Smooth muscle cell (in vitro differentiated cells): ENCODE data around the gene MATN4. TPM values are rescaled to one million over a fixed set of nuclear protein-coding genes. Genes with fewer than 3 reads are reported as not detected.

ENCODE experiments used
- DNase-seq: peaks from one replicate; lab custom pipeline; 2025; ENCODE audit not compliant: unreplicated experiment; lab: John Stamatoyannopoulos, UW
- H2AFZ ChIP-seq: fragments of 200-600 bp; sonication (generic); 2 replicates; pipeline ENCODE4 v1.6.0; 2016; ENCODE audit warnings: antibody characterized with exemption, low read depth, mild to moderate bottlenecking
- H3F3A ChIP-seq: fragments of 200-600 bp; sonication (generic); 2 replicates; pipeline ENCODE4 v1.6.0; 2017; ENCODE audit warnings: antibody characterized with exemption, low read depth
- H3K27ac ChIP-seq: fragments of 200-600 bp; sonication (generic); 2 replicates; pipeline ENCODE4 v1.5.1; 2016; ENCODE audit warnings: low read depth, mild to moderate bottlenecking
- H3K27me3 ChIP-seq: fragments of 200-600 bp; sonication (generic); 2 replicates; pipeline ENCODE4 v1.6.1; 2016; ENCODE audit warnings: low read depth, mild to moderate bottlenecking
- H3K36me3 ChIP-seq: fragments of 200-600 bp; sonication (generic); 2 replicates; pipeline ENCODE4 v1.5.1; 2016; ENCODE audit warnings: low read depth
- H3K4me1 ChIP-seq: fragments of 200-600 bp; sonication (generic); 2 replicates; pipeline ENCODE4 v1.5.1; 2016; ENCODE audit warnings: low read depth
- H3K4me2 ChIP-seq: fragments of 200-600 bp; sonication (generic); 2 replicates; pipeline ENCODE4 v1.6.0; 2016; ENCODE audit warnings: mild to moderate bottlenecking
- H3K4me3 ChIP-seq: fragments of 200-600 bp; sonication (generic); 2 replicates; pipeline ENCODE4 v1.5.1; 2016; ENCODE audit warnings: mild to moderate bottlenecking
- H3K79me2 ChIP-seq: fragments of 200-600 bp; sonication (generic); 2 replicates; pipeline ENCODE4 v1.6.0; 2016; ENCODE audit warnings: low read depth, mild to moderate bottlenecking
- H3K9ac ChIP-seq: fragments of 200-600 bp; sonication (generic); 2 replicates; pipeline ENCODE4 v1.6.0; 2016; ENCODE audit warnings: low read depth
- H3K9me3 ChIP-seq: fragments of 200-600 bp; sonication (generic); replicated peaks from 2 replicates; pipeline ENCODE4 v1.5.1; 2016; ENCODE audit warnings: low read depth
- H4K20me1 ChIP-seq: fragments of 200-600 bp; sonication (generic); 2 replicates; pipeline ENCODE4 v1.6.0; 2016; ENCODE audit warnings: low read depth
- CTCF ChIP-seq: fragments of 200-600 bp; sonication (generic); IDR thresholded peaks from 2 replicates; pipeline ENCODE4 v1.5.1; 2017; ENCODE audit warnings: borderline replicate concordance, mild to moderate bottlenecking, antibody characterized with exemption; ENCODE audit not compliant: insufficient read depth, poor library complexity, severe bottlenecking
- WGBS: methylation state at CpG from one replicate; pipeline ENCODE4 v1.1.7; 2016; ENCODE audit warnings: low lambda C conversion rate; 5-methylcytosine and 5-hydroxymethylcytosine counted together
- polyA plus RNA-seq: library from polyadenylated mRNA; unstranded; fragments of >200 nt; fragmentation: Nextera tagmentation; extraction: Ambion mirVana; gene quantifications from 2 replicates; pipeline ENCODE4 v1.2.1, GENCODE V29; 2016
- total RNA-seq: library from RNA; depleted of rRNA; stranded (reverse); fragments of >200 nt; gene quantifications from 2 replicates; pipeline ENCODE4 v1.2.3, GENCODE V29; 2014

MATN4 gene
- total and polyA plus RNA-seq, 2 experiments from 2014 or later, result not detected

- no peaks in the 10 kb centered on the region for H3K79me2 ChIP-seq
- no peak overlapping the region for H3K4me3 ChIP-seq
- no peaks in the 10 kb centered on the region for H4K20me1 ChIP-seq
- H3K27me3 ChIP-seq, result no peaks in the 10 kb centered on the region
- no peaks in the 10 kb centered on the region for H3F3A ChIP-seq
- no peaks in the 10 kb centered on the region for H3K36me3 ChIP-seq
- no peak for DNase-seq
- H3K27ac ChIP-seq, result no peak overlapping the region
- no peak overlapping the region for H3K9ac ChIP-seq
- no peak overlapping the region for H3K4me2 ChIP-seq
- no peaks in the 10 kb centered on the region for H3K9me3 ChIP-seq
- WGBS, result 41% methylated on average over 1 of the region's 1 CpG
- H2AFZ ChIP-seq, result no peak overlapping the region
- TF ChIP-seq CTCF, result no peak
- no peaks in the 10 kb centered on the region for H3K4me1 ChIP-seq
Measured at GRCh38 chr20:45279992-45280391, 28.1 kb downstream of the MATN4 start.

DNA sequence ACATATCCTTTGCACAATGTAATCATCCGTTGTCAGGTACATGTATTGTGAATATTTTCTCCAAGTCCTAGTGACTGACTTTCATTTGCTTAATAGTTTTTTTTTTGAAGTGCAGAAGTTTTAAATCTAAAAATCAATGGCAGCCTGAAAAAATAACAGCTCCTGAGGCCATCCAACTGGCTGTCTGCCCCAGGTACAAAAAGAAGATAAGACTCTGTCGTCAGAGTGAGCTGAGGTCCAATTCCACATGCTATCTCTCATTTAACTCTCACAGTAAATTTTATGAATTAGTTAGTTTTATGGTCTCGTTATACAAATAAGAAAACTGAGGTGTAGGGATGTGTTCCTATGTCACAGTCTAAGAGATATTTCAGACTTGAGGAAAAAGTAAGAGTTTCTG lies 32.8 kb downstream of the MATN4 start:
- 85% methylated on average over 3 of the region's 3 CpGs for WGBS
- no peak overlapping the region for H3K27ac ChIP-seq
- no peak overlapping the region for H3K4me3 ChIP-seq

DNA sequence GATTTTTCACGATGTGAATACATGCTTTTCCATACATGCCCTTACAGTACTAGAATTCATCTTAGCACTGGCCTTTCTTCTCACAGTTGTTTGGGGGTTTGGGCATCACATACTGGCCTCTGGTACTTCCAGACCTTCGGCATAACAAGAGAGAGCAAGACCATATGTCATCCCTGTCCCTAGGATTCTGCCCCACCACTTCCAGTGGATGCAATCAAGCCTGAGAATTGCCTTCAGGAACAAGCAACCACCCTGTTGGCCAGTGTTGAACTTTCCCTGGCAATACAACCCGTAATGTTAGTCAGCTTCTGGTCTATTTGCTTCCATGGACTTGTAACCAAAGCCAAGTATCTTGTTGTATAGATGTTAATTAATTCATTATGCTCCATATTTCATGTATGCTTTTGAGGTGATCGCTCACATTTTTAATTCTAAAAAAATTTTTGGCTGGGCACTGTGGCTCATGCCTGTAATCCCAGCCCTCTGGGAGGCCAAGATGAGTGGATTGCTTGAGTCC lies 38.3 kb downstream of the MATN4 start:
- Histone ChIP-seq H3K27me3 (peaks cover 11% of the 10 kb centered on the region), H3K4me1 (no peaks in the 10 kb centered on the region), H3F3A (no peaks in the 10 kb centered on the region), H3K27ac (no peak overlapping the region), H3K36me3 (no peaks in the 10 kb centered on the region), H2AFZ (no peak overlapping the region), H3K9me3 (no peaks in the 10 kb centered on the region), H4K20me1 (no peaks in the 10 kb centered on the region), H3K4me2 (no peak overlapping the region), H3K9ac (no peak overlapping the region), H3K4me3 (no peak overlapping the region), H3K79me2 (no peaks in the 10 kb centered on the region)
- WGBS, result 92% methylated on average over 4 of the region's 4 CpGs
- no peak for DNase-seq
- no peak for TF ChIP-seq CTCF

More for the DNA sequence above, 32.8 kb downstream of the MATN4 start:
- H4K20me1 ChIP-seq, result no peaks in the 10 kb centered on the region
- H3K9me3 ChIP-seq, result no peaks in the 10 kb centered on the region
- TF ChIP-seq CTCF, result no peak
- H3K79me2 ChIP-seq, result no peaks in the 10 kb centered on the region
- no peaks in the 10 kb centered on the region for H3K4me1 ChIP-seq
- no peaks in the 10 kb centered on the region for H3K36me3 ChIP-seq
- no peaks in the 10 kb centered on the region for H3K27me3 ChIP-seq
- no peak overlapping the region for H2AFZ ChIP-seq
- H3K9ac ChIP-seq, result no peak overlapping the region
- H3K4me2 ChIP-seq, result no peak overlapping the region
- no peaks in the 10 kb centered on the region for H3F3A ChIP-seq
- DNase-seq, result no peak

DNA sequence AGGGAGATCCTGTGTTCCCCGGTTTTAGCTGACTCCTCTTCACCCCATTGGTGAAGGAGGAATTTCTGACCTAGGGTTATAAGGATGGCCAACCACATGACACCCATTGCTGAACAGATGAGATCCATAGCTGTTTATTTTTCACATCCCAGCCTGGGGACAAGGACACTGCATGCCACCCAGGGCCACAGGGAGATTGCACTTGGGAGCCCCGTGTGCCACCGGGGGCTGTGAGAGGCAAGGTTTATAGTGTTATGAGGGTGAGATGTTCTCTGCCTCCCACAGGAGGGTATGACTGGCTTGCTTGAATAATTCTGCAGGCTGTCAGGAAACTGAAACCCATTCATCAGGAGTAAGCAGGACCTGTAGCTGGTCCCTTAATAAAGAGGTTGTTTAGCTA lies 39.0 kb downstream of the MATN4 start:
- Histone ChIP-seq H3K9ac (no peak overlapping the region), H3K36me3 (no peaks in the 10 kb centered on the region), H3K4me3 (no peak overlapping the region), H3K27ac (no peak overlapping the region), H3F3A (no peaks in the 10 kb centered on the region), H3K4me1 (no peaks in the 10 kb centered on the region), H3K9me3 (no peaks in the 10 kb centered on the region), H3K4me2 (no peak overlapping the region), H3K27me3 (peaks cover 11% of the 10 kb centered on the region), H2AFZ (no peak overlapping the region), H3K79me2 (no peaks in the 10 kb centered on the region), H4K20me1 (no peaks in the 10 kb centered on the region)
- TF ChIP-seq CTCF, result no peak
- no peak for DNase-seq
- WGBS, result 91% methylated on average over 3 of the region's 3 CpGs
